ENCODE results near the gene JARID2.

The JARID2 gene

DNA sequence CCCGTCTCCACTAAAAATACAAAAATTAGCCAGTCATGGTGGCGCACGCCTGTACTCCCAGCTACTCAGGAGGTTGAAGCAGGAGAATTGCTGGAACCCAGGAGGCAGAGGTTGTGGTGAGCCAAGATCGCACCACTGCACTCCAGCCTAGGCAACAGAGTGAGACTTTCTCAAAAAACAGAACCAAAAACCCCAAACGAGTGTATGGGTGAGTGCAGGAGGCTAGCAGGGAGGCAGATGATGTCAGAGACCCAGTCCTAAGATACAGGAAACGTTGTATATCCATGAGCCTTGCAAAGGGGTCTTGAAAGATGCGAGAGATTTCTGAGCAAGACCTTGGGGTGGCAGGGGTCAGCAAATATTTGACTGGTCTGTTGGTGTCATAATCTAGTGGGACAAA is 136.2 kb downstream of the JARID2 start:
- Histone ChIP-seq H3K36me3 (ENCODE audit: control insufficient read depth in 2 of 2, insufficient read depth in 2 of 2, low read length in 2 of 2) (no peaks in the 10 kb centered on the region), H3K4me3 (ENCODE audit: low read length in 2 of 2) (no peak overlapping the region), H3K4me1 (ENCODE audit: control insufficient read depth in 2 of 2, insufficient read depth in 2 of 2, low read length in 2 of 2) (no peaks in the 10 kb centered on the region), H3K27me3 (ENCODE audit: control insufficient read depth in 2 of 2, insufficient read depth in 2 of 2, low read length in 2 of 2) (no peaks in the 10 kb centered on the region), H3K27ac (ENCODE audit: low read depth in 2 of 2, low read length in 2 of 2) (no peak overlapping the region), H3K9ac (ENCODE audit: low read depth in 1 of 2, low read length in 2 of 2) (no peak overlapping the region), H3K9me3 (ENCODE audit: control insufficient read depth in 2 of 2, low read length in 2 of 2) (no peaks in the 10 kb centered on the region)

DNA sequence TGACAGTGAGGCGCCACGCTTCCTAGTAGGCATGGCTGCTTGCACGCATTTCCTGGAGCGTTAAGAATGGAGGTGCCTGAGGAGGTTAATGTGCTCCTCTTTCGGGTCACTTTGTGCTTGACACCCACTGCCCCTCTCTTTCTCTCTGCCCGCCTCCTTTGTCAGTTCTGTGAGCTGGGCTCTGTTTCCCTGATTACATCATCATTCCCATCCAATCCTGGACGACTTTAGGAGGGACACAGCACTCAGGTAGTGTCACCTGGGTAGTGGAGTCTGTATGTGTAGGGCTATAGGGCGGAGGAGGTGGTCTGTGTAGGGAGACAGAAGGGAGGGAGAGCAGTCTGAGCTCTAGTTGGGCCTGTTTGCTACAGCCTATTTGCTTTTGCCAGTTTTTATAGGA is 136.8 kb downstream of the JARID2 start:
- no peaks in the 10 kb centered on the region for H3K4me1 ChIP-seq (ENCODE audit: control insufficient read depth in 2 of 2, insufficient read depth in 2 of 2, low read length in 2 of 2)
- no peak overlapping the region for H3K27ac ChIP-seq (ENCODE audit: low read depth in 2 of 2, low read length in 2 of 2)
- no peaks in the 10 kb centered on the region for H3K36me3 ChIP-seq (ENCODE audit: control insufficient read depth in 2 of 2, insufficient read depth in 2 of 2, low read length in 2 of 2)
- H3K9me3 ChIP-seq (ENCODE audit: control insufficient read depth in 2 of 2, low read length in 2 of 2) = no peaks in the 10 kb centered on the region
- H3K9ac ChIP-seq (ENCODE audit: low read depth in 1 of 2, low read length in 2 of 2) = no peak overlapping the region
- H3K4me3 ChIP-seq (ENCODE audit: low read length in 2 of 2) = no peak overlapping the region
- no peaks in the 10 kb centered on the region for H3K27me3 ChIP-seq (ENCODE audit: control insufficient read depth in 2 of 2, insufficient read depth in 2 of 2, low read length in 2 of 2)

DNA sequence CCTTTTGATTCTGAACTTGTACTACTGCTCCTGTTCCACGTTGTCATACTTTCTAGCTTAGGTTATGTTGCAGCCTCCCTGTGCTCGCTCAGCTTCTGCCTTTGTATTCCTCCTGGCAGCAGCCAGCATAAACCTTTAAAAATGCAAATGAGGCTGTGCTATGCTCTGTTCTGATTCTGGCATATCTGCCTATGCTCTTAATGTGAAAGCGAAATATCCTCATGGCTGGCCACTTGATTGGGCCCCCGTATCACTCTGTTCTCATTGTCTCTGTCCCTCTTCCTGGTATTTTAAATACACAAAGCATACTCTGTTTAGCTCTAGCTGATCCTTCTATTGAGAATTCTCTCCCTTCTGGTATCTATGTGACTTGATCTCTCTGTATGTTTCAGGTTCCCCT is 139.0 kb downstream of the JARID2 start:
- H3K27ac ChIP-seq (ENCODE audit: low read depth in 2 of 2, low read length in 2 of 2) = no peak overlapping the region

DNA sequence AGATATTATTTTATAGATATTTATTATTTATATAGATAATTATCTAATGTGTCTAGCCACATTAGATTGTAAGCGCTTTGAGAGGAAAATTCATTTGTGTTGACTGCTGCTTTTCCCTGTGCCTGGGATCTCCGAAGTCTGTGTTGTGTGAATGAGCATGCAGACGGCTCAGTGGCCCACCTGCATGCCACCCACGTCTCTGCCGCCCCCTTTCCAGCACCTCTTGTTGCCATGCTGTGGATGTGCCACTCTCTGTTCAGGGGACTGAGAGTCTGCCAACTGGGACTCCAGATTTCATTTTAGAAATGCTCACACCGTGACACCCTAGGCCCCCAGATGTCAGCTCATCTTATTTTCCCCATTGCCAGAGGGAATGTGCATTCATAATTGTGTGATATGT is 139.7 kb downstream of the JARID2 start:
- Histone ChIP-seq H3K27me3 (ENCODE audit: control insufficient read depth in 2 of 2, insufficient read depth in 2 of 2, low read length in 2 of 2) (no peaks in the 10 kb centered on the region), H3K4me3 (ENCODE audit: low read length in 2 of 2) (no peak overlapping the region), H3K27ac (ENCODE audit: low read depth in 2 of 2, low read length in 2 of 2) (no peak overlapping the region), H3K36me3 (ENCODE audit: control insufficient read depth in 2 of 2, insufficient read depth in 2 of 2, low read length in 2 of 2) (no peaks in the 10 kb centered on the region), H3K4me1 (ENCODE audit: control insufficient read depth in 2 of 2, insufficient read depth in 2 of 2, low read length in 2 of 2) (peaks cover 4 to 6% of the 10 kb centered on the region in 2 donors), H3K9ac (ENCODE audit: low read depth in 1 of 2, low read length in 2 of 2) (no peak overlapping the region), H3K9me3 (ENCODE audit: control insufficient read depth in 2 of 2, low read length in 2 of 2) (no peaks in the 10 kb centered on the region)

More for the DNA sequence above, 139.0 kb downstream of the JARID2 start:
- H3K4me3 ChIP-seq (ENCODE audit: low read length in 2 of 2) = no peak overlapping the region
- no peaks in the 10 kb centered on the region for H3K9me3 ChIP-seq (ENCODE audit: control insufficient read depth in 2 of 2, low read length in 2 of 2)
- H3K36me3 ChIP-seq (ENCODE audit: control insufficient read depth in 2 of 2, insufficient read depth in 2 of 2, low read length in 2 of 2) = no peaks in the 10 kb centered on the region
- peaks cover 0 to 3% of the 10 kb centered on the region in 2 donors for H3K4me1 ChIP-seq (ENCODE audit: control insufficient read depth in 2 of 2, insufficient read depth in 2 of 2, low read length in 2 of 2)
- H3K27me3 ChIP-seq (ENCODE audit: control insufficient read depth in 2 of 2, insufficient read depth in 2 of 2, low read length in 2 of 2) = no peaks in the 10 kb centered on the region
- no peak overlapping the region for H3K9ac ChIP-seq (ENCODE audit: low read depth in 1 of 2, low read length in 2 of 2)

DNA sequence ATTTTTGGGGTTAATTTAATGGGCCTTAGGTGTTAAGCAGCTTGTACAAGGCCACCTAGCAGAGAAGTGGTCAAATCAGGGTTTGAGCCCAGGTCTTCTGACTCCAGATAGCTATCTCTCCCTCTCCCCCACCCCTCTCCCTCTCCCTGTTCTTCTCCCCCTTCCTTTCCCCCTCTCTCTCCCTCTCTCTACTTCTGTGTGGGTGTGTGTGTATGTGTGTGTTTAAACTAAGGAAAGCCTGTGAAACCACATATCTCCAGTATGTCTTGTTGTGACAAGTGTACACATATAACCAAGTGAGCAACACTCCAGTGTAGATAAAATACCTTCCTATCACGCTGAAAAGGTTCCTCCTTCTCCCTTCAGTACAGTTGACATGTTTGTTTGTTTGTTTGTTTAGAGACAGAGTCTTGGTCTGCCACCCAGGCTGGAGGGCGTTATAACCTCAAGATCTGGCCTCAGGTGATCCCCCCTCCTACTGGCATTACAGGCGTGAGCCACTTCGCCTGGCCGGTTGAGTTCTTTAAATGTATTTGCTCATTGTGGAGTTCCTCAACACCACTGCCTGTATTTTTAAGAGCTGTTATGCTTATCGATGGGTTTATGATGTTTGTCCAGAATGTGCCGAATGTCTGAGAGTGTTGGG is 140.4 kb downstream of the JARID2 start:
- Histone ChIP-seq H3K27me3 (ENCODE audit: control insufficient read depth in 2 of 2, insufficient read depth in 2 of 2, low read length in 2 of 2) (no peaks in the 10 kb centered on the region), H3K27ac (ENCODE audit: low read depth in 2 of 2, low read length in 2 of 2) (no peak overlapping the region), H3K4me3 (ENCODE audit: low read length in 2 of 2) (no peak overlapping the region), H3K9me3 (ENCODE audit: control insufficient read depth in 2 of 2, low read length in 2 of 2) (no peaks in the 10 kb centered on the region), H3K36me3 (ENCODE audit: control insufficient read depth in 2 of 2, insufficient read depth in 2 of 2, low read length in 2 of 2) (no peaks in the 10 kb centered on the region), H3K4me1 (ENCODE audit: control insufficient read depth in 2 of 2, insufficient read depth in 2 of 2, low read length in 2 of 2) (peaks cover 4 to 6% of the 10 kb centered on the region in 2 donors), H3K9ac (ENCODE audit: low read depth in 1 of 2, low read length in 2 of 2) (no peak overlapping the region)

DNA sequence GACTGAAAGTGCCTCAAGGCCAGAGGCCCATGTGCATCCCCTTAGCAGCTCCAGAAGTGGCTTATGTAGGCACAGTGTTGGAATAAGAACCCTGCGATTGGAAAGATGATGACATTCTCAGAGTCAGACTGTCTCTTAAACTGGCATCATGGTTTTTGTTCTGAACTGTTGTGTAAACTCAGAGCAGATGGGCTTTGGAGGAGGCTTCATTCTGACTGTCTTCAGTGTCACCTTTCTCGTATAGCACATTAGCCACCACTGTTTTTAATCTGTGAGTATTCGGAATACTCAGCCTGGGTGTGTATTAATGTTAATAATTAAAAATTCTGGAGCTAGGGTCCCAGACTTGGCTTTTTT is 140.9 kb downstream of the JARID2 start:
- Histone ChIP-seq H3K9me3 (ENCODE audit: control insufficient read depth in 2 of 2, low read length in 2 of 2) (no peaks in the 10 kb centered on the region), H3K9ac (ENCODE audit: low read depth in 1 of 2, low read length in 2 of 2) (no peak overlapping the region), H3K4me1 (ENCODE audit: control insufficient read depth in 2 of 2, insufficient read depth in 2 of 2, low read length in 2 of 2) (peaks cover 4 to 6% of the 10 kb centered on the region in 2 donors), H3K27me3 (ENCODE audit: control insufficient read depth in 2 of 2, insufficient read depth in 2 of 2, low read length in 2 of 2) (no peaks in the 10 kb centered on the region), H3K4me3 (ENCODE audit: low read length in 2 of 2) (no peak overlapping the region), H3K27ac (ENCODE audit: low read depth in 2 of 2, low read length in 2 of 2) (no peak overlapping the region), H3K36me3 (ENCODE audit: control insufficient read depth in 2 of 2, insufficient read depth in 2 of 2, low read length in 2 of 2) (no peaks in the 10 kb centered on the region)

DNA sequence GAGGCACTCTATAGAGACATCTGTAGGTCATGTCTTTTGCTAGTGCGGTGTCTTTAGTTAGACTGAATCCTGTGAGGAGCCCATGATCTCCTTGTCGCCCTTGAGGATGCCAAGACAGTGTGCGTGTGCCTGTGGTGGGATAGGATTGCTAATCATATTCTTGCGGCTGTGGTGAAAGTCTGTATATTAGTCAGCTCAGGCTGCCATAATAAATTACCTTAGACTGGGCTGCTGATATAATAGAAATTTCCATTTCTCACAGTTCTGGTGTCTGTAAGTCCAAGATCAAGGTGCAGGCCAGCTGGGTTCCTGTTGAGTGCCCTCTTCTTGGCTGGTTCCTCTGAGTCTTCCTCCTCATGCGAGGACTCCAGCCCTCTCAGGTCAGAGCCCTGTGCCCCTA is 141.2 kb downstream of the JARID2 start:
- H3K9me3 ChIP-seq (ENCODE audit: control insufficient read depth in 2 of 2, low read length in 2 of 2) = no peaks in the 10 kb centered on the region
- H3K27ac ChIP-seq (ENCODE audit: low read depth in 2 of 2, low read length in 2 of 2) = no peak overlapping the region
- no peak overlapping the region for H3K9ac ChIP-seq (ENCODE audit: low read depth in 1 of 2, low read length in 2 of 2)
- no peaks in the 10 kb centered on the region for H3K27me3 ChIP-seq (ENCODE audit: control insufficient read depth in 2 of 2, insufficient read depth in 2 of 2, low read length in 2 of 2)
- H3K36me3 ChIP-seq (ENCODE audit: control insufficient read depth in 2 of 2, insufficient read depth in 2 of 2, low read length in 2 of 2) = no peaks in the 10 kb centered on the region
- H3K4me1 ChIP-seq (ENCODE audit: control insufficient read depth in 2 of 2, insufficient read depth in 2 of 2, low read length in 2 of 2) = peaks cover 4 to 6% of the 10 kb centered on the region in 2 donors
- no peak overlapping the region for H3K4me3 ChIP-seq (ENCODE audit: low read length in 2 of 2)

DNA sequence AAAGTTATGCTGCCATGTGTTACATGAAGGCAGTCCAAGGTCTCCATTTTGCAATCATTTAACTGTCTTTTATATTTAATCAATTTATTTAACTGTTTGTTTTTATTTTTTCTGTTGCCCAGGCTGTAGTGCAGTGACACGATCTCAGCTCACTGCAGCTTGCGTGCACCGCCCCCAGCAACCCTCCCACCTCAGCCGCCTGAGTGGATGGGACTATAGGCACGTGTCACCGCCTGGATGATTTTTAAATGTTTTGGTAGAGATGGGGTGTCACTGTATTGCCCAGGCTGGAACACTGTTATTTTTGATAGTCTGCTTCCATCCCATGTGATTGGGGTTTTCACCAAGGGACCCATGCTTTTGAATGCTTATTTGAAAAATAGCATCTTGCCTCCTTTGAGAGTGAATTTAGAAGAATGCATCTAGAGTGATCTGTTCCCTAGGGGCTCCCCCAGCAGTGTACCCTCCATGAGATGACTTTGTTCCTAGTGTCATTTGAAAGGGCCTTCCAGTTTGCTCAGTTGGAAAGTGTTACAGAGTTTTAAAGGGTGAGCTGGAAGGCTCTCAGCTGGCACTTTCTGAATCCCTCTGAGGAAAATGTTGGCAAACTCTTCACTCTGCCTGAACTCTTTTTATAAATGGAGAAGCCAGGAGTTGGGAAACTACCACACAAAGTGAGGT is 143.4 kb downstream of the JARID2 start:
- Histone ChIP-seq H3K27ac (ENCODE audit: low read depth in 2 of 2, low read length in 2 of 2) (no peak overlapping the region), H3K9me3 (ENCODE audit: control insufficient read depth in 2 of 2, low read length in 2 of 2) (no peaks in the 10 kb centered on the region), H3K4me1 (ENCODE audit: control insufficient read depth in 2 of 2, insufficient read depth in 2 of 2, low read length in 2 of 2) (peaks cover 4 to 6% of the 10 kb centered on the region in 2 donors), H3K27me3 (ENCODE audit: control insufficient read depth in 2 of 2, insufficient read depth in 2 of 2, low read length in 2 of 2) (no peaks in the 10 kb centered on the region), H3K36me3 (ENCODE audit: control insufficient read depth in 2 of 2, insufficient read depth in 2 of 2, low read length in 2 of 2) (no peaks in the 10 kb centered on the region), H3K9ac (ENCODE audit: low read depth in 1 of 2, low read length in 2 of 2) (no peak overlapping the region), H3K4me3 (ENCODE audit: low read length in 2 of 2) (no peak overlapping the region)

DNA sequence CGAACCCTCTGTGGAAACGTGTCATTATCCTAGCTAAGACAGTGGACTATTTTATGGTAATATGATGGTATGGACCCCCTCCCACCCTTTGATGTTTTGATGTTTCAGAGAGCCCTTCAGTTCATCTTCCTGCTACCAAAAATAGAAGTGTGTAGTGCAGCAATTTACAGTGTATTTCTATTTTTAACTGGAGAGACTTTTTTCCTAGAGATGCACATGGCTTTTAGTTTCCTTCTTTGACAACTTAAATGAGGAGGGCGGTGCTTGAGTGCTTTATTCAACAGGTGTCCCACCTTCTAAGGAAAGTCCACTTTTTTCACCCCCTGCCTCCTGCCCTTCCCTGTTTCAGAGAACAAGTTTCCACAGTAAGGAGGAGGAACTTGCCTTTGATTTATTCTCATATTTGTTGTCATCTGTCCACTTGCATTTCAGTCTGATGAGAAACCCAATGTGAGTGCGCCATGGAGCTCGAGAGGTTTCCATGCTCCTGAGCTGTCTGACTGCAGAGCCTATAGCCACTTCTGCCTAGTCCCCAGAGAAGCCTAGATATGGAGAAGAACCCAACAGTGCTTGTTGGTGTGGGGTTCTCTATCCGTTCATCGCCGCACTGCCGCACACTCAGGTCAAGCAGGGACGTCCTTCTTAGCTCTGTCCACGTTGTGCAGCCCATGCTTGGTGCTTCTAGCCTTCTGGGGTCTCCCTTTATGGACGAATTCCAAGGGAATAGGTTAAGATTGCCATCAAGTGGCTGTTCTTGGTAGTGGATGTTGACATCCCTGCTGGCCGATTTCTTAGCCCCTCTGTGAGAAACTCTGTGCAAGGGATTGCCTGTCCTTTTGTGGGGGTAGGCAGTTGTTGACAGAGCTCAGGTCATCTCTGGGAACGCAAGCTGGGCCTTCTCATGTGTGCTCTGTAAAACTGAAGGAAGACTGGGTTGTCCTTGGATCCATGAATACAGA is 144.2 kb downstream of the JARID2 start:
- Histone ChIP-seq H3K27ac (ENCODE audit: low read depth in 2 of 2, low read length in 2 of 2) (no peak overlapping the region), H3K27me3 (ENCODE audit: control insufficient read depth in 2 of 2, insufficient read depth in 2 of 2, low read length in 2 of 2) (no peaks in the 10 kb centered on the region), H3K36me3 (ENCODE audit: control insufficient read depth in 2 of 2, insufficient read depth in 2 of 2, low read length in 2 of 2) (no peaks in the 10 kb centered on the region), H3K9ac (ENCODE audit: low read depth in 1 of 2, low read length in 2 of 2) (no peak overlapping the region), H3K9me3 (ENCODE audit: control insufficient read depth in 2 of 2, low read length in 2 of 2) (no peaks in the 10 kb centered on the region), H3K4me1 (ENCODE audit: control insufficient read depth in 2 of 2, insufficient read depth in 2 of 2, low read length in 2 of 2) (peaks cover 4 to 6% of the 10 kb centered on the region in 2 donors), H3K4me3 (ENCODE audit: low read length in 2 of 2) (no peak overlapping the region)

DNA sequence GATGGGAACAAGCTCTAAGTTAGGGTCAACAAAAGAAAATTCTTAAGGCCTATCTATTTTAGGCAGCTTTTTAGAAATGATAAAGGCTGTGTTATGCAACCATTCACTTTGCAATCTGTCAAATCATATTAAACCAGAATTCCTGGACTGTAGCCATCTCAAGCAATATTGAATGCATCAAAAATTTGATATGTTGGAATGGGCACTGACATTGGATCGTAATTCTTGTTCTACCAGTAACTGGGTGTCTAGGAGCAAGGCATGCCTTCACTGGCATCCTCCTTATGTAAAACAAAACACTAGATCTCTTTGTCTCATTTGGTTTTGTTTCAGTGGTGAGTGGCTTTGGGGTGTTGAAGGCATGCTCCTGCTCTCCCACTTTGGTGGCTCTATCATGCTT is 145.6 kb downstream of the JARID2 start:
- H3K27me3 ChIP-seq (ENCODE audit: control insufficient read depth in 2 of 2, insufficient read depth in 2 of 2, low read length in 2 of 2) = no peaks in the 10 kb centered on the region
- peaks cover 4 to 6% of the 10 kb centered on the region in 2 donors for H3K4me1 ChIP-seq (ENCODE audit: control insufficient read depth in 2 of 2, insufficient read depth in 2 of 2, low read length in 2 of 2)
- no peak overlapping the region for H3K4me3 ChIP-seq (ENCODE audit: low read length in 2 of 2)
- H3K27ac ChIP-seq (ENCODE audit: low read depth in 2 of 2, low read length in 2 of 2) = no peak overlapping the region
- H3K9ac ChIP-seq (ENCODE audit: low read depth in 1 of 2, low read length in 2 of 2) = no peak overlapping the region
- no peaks in the 10 kb centered on the region for H3K9me3 ChIP-seq (ENCODE audit: control insufficient read depth in 2 of 2, low read length in 2 of 2)
- no peaks in the 10 kb centered on the region for H3K36me3 ChIP-seq (ENCODE audit: control insufficient read depth in 2 of 2, insufficient read depth in 2 of 2, low read length in 2 of 2)
